ENCODE measurements around the gene SUCLG2.

DNA sequence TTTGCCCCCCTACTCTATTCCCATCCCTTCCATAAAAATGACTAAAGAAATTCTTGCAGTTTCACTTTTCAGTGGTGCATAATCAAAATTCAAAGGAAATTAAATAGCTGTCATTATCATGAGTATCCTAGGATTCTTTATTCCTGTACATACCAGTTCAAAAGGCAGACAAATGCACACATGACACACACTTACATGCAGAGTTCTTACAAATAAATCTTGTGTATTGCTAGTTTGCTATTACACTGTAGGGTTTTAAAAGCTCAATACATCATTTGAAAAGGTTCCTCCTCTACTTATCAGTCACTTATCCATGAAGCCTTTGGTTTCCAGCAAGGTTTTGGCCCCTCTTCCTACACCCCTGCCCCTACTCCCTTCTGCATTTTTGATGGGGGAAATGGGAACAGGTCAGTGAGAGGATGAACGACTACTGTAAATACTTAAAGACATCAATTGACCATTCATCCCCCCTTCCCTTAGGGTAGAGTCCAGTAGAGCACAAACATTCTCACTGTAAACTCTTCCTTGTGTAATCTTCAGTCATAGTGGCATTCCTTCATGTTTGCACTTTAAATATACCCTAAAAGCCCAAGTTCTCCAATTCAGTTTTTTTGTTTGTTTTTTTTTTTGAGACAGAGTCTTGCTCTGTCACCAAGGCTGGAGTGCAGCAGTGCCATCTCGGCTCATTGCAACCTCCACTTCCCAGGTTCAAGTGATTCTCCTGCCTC is 92.6 kb downstream of the SUCLG2 start:
- TF ChIP-seq, protein P1, sequence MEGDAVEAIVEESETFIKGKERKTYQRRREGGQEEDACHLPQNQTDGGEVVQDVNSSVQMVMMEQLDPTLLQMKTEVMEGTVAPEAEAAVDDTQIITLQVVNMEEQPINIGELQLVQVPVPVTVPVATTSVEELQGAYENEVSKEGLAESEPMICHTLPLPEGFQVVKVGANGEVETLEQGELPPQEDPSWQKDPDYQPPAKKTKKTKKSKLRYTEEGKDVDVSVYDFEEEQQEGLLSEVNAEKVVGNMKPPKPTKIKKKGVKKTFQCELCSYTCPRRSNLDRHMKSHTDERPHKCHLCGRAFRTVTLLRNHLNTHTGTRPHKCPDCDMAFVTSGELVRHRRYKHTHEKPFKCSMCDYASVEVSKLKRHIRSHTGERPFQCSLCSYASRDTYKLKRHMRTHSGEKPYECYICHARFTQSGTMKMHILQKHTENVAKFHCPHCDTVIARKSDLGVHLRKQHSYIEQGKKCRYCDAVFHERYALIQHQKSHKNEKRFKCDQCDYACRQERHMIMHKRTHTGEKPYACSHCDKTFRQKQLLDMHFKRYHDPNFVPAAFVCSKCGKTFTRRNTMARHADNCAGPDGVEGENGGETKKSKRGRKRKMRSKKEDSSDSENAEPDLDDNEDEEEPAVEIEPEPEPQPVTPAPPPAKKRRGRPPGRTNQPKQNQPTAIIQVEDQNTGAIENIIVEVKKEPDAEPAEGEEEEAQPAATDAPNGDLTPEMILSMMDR (conservative IDR thresholded peaks at IDR 0.05 in 1 of 2, IDR thresholded peaks at IDR 0.05 in 1 of 2; ENCODE audit: extremely low read depth in 1 of 2, insufficient read depth in 1 of 2, low read depth in 1 of 2, low read length in 2 of 2): no peak
- no peak for TF ChIP-seq EZH2 (IDR thresholded peaks at IDR 0.05; ENCODE audit: borderline replicate concordance, low read length)
